Midbrain (tissue), 1 donor: ENCODE measurements around the gene CACNB1.

Experiments
- DNase-seq: peaks from one replicate; lab custom pipeline; 2025; lab: John Stamatoyannopoulos, UW

Gene CACNB1

GRCh38 chr17:39197380-39198185 is at the start of gene CACNB1:
CACNB1 (minus strand) TSS chr17:39197669; CDS start chr17:39197495, 174 bp downstream.
- DNase-seq = peak; percentile 48

- no peak for DNase-seq
Observed at GRCh38 chr17:39246274-39246673, 48.8 kb upstream of the CACNB1 start.

GRCh38 chr17:39244600-39245570 is 47.4 kb upstream of the CACNB1 start:
- DNase-seq = peak; percentile 81

GRCh38 chr17:39244016-39244599 is 46.6 kb upstream of the CACNB1 start:
- DNase-seq = no peak

- no peak for DNase-seq
Observed at GRCh38 chr17:39243155-39243554, 45.7 kb upstream of the CACNB1 start.

- DNase-seq = no peak
Observed at GRCh38 chr17:39240631-39241030, 43.2 kb upstream of the CACNB1 start.

GRCh38 chr17:39239640-39240314 is 42.3 kb upstream of the CACNB1 start:
- no peak for DNase-seq

- DNase-seq = peak; percentile 4
Observed at GRCh38 chr17:39238311-39238972, 41.0 kb upstream of the CACNB1 start.

- no peak for DNase-seq
Observed at GRCh38 chr17:39237586-39237985, 40.1 kb upstream of the CACNB1 start.

- no peak for DNase-seq
Observed at GRCh38 chr17:39236981-39237441, 39.5 kb upstream of the CACNB1 start.

- no peak for DNase-seq
Observed at GRCh38 chr17:39236450-39236927, 39.0 kb upstream of the CACNB1 start.

- peak; percentile 5 for DNase-seq
Observed at GRCh38 chr17:39235555-39236449, 38.3 kb upstream of the CACNB1 start.

GRCh38 chr17:39231591-39232551 is 34.4 kb upstream of the CACNB1 start:
- peak; percentile 25 for DNase-seq

GRCh38 chr17:39231091-39231561 is 33.7 kb upstream of the CACNB1 start:
- DNase-seq = no peak

- DNase-seq = no peak
Observed at GRCh38 chr17:39230361-39230760, 32.9 kb upstream of the CACNB1 start.

GRCh38 chr17:39229274-39229913 is 31.9 kb upstream of the CACNB1 start:
- DNase-seq = no peak

GRCh38 chr17:39227364-39227919 is 30.0 kb upstream of the CACNB1 start:
- DNase-seq = no peak
